Upper lobe of left lung (tissue), 4 donors: Measurements from ENCODE around the gene CYBRD1.

Experiments
- EP300 ChIP-seq, 4 donors: sonication (generic); formaldehyde crosslinking; IDR thresholded peaks; one replicate each; pipeline ENCODE4 v1.5.1; 2017; ENCODE audit warnings: antibody characterized with exemption in 4 of 4, control low read depth in 2 of 4
- POLR2A ChIP-seq, 4 donors: fragments of 450-650 bp; IDR thresholded peaks; one replicate each; pipeline ENCODE4 v1.5.1; 2016 to 2017; ENCODE audit warnings: antibody characterized with exemption in 4 of 4, mild to moderate bottlenecking in 2 of 4
- TF ChIP-seq, protein P1 (sequence below), 6 experiments: fragments of 450-650 bp in 4 of 6; fragments of 200-600 bp in 2 of 6; sonication (generic) in 2 of 6; IDR thresholded peaks; one replicate each; pipeline ENCODE4 v1.5.1; 2016 to 2019; ENCODE audit warnings: antibody characterized with exemption in 6 of 6

- TF ChIP-seq EP300 (IDR thresholded peaks at IDR 0.05) (no peak), POLR2A (IDR thresholded peaks at IDR 0.05) (no peak)
- TF ChIP-seq, protein P1, sequence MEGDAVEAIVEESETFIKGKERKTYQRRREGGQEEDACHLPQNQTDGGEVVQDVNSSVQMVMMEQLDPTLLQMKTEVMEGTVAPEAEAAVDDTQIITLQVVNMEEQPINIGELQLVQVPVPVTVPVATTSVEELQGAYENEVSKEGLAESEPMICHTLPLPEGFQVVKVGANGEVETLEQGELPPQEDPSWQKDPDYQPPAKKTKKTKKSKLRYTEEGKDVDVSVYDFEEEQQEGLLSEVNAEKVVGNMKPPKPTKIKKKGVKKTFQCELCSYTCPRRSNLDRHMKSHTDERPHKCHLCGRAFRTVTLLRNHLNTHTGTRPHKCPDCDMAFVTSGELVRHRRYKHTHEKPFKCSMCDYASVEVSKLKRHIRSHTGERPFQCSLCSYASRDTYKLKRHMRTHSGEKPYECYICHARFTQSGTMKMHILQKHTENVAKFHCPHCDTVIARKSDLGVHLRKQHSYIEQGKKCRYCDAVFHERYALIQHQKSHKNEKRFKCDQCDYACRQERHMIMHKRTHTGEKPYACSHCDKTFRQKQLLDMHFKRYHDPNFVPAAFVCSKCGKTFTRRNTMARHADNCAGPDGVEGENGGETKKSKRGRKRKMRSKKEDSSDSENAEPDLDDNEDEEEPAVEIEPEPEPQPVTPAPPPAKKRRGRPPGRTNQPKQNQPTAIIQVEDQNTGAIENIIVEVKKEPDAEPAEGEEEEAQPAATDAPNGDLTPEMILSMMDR (IDR thresholded peaks at IDR 0.05): no peak
Observed at GRCh38 chr2:171516793-171517192, 5.5 kb upstream of the CYBRD1 start.
